ENCODE data around the gene LTBP1.
"Not testable (repeated sequence)": the region's sequence is repeated elsewhere in the genome, so short reads cannot be mapped to it uniquely, and the experiment has no call there.

The LTBP1 gene

DNA sequence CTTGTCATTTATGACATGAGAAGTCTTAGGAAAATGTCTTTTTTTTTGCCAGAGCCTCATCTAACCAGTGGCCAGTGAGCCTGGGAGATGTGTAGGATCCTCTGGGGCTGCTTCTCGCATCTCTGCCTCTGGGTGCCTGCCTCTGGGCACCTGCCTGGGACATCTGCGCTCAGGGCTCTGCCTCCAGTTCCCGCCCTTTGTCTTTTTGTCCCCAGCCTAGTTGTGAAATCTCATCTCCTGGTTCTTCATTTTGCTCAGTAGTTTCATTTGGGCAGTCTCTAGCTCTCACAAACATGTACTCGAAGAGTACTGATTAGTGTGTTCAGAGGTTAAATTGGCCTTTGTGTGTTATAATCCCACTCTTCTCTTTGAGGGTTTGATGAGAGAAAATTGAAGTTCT, 92.0 kb downstream of the LTBP1 start:
- 97 to 100% methylated on average over 2 to 3 of the region's 4 CpGs for WGBS, 2 experiments (ENCODE audit: insufficient coverage in 2 of 2)
- H3K4me3 ChIP-seq (ENCODE audit: extremely low read depth, insufficient read depth, low read length, poor library complexity, severe bottlenecking) = no peak overlapping the region
- H3K4me1 ChIP-seq (ENCODE audit: control insufficient read depth, insufficient read depth, low read length, poor library complexity, severe bottlenecking) = no peaks in the 10 kb centered on the region
- H3K36me3 ChIP-seq (ENCODE audit: control insufficient read depth, insufficient read depth, low read length) = no peaks in the 10 kb centered on the region
- H3K27ac ChIP-seq (ENCODE audit: low read depth, low read length, severe bottlenecking) = no peak overlapping the region
- H3K9me3 ChIP-seq (ENCODE audit: control insufficient read depth, low read length) = no peaks in the 10 kb centered on the region

DNA sequence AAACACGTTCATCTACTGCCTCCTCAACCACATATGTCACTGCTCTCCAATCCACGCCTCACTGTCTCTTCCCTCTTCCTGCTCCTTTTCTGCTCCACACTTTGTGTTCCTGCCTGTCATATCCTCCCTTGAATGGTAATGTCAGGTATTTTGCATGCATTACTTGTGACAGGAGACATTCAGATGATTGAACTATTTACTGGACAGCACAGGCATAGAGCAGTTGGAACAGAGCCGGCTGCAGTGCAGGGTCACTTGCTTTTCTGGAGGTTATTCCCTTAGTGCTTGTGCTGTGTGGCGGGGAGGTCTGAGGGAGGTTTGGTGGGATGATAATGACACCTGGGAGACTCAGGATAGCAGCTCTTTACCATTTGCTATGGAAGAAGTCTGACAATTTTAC, 93.8 kb downstream of the LTBP1 start:
- Histone ChIP-seq H3K36me3 (ENCODE audit: control insufficient read depth, insufficient read depth, low read length) (no peaks in the 10 kb centered on the region), H3K27ac (ENCODE audit: low read depth, low read length, severe bottlenecking) (no peak overlapping the region), H3K4me3 (ENCODE audit: extremely low read depth, insufficient read depth, low read length, poor library complexity, severe bottlenecking) (no peak overlapping the region), H3K4me1 (ENCODE audit: control insufficient read depth, insufficient read depth, low read length, poor library complexity, severe bottlenecking) (no peaks in the 10 kb centered on the region), H3K9me3 (ENCODE audit: control insufficient read depth, low read length) (no peaks in the 10 kb centered on the region)
- 94 to 96% methylated on average over 3 to 4 of the region's 4 CpGs for WGBS, 2 experiments (ENCODE audit: insufficient coverage in 2 of 2)

DNA sequence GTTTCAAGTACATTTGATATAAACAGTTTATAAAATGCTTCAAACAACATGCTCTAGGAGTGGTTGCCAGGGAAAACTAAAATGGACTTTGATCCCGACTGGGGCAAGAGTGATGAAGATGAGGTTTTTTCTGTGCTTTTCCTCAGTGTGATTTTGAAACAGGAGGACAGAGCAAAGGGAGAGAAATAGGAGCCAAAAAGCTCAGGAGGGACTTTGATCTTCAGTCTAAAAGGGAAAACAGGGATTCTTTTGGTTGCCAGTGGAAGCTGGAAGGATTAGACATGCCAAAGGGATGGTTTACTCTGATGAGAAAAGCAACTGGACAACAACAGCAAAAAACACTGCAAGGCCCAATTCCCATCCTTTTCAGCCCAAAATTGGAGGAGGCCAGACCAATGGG, 95.5 kb downstream of the LTBP1 start:
- Histone ChIP-seq H3K9me3 (ENCODE audit: control insufficient read depth, low read length) (no peaks in the 10 kb centered on the region), H3K27ac (ENCODE audit: low read depth, low read length, severe bottlenecking) (no peak overlapping the region), H3K36me3 (ENCODE audit: control insufficient read depth, insufficient read depth, low read length) (no peaks in the 10 kb centered on the region), H3K4me3 (ENCODE audit: extremely low read depth, insufficient read depth, low read length, poor library complexity, severe bottlenecking) (no peak overlapping the region), H3K4me1 (ENCODE audit: control insufficient read depth, insufficient read depth, low read length, poor library complexity, severe bottlenecking) (no peaks in the 10 kb centered on the region)
- WGBS, 2 experiments (ENCODE audit: insufficient coverage in 2 of 2) = 75 to 92% methylated on average over 1 of the region's 1 CpG

DNA sequence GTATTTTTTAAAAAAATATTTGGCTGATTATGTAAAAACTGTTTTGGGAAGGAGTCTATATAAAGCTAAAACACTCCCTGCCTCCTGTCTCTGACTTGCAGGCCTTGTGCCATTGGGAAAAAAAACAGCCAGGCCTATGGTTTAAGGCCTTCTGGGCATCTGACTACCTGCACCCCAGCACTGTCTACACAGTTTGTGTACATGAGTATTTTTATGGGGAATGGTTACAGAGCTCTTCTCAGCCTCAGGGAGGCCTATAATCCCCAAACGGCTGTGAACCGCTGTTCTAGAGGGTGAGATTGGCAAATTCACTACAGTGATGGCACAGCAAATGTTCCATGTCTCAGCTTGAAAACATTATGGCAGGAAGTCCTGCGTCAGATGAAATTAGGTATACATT, 96.1 kb downstream of the LTBP1 start:
- no peaks in the 10 kb centered on the region for H3K36me3 ChIP-seq (ENCODE audit: control insufficient read depth, insufficient read depth, low read length)
- no peak overlapping the region for H3K27ac ChIP-seq (ENCODE audit: low read depth, low read length, severe bottlenecking)
- peaks cover under 1% of the 10 kb centered on the region for H3K4me1 ChIP-seq (ENCODE audit: control insufficient read depth, insufficient read depth, low read length, poor library complexity, severe bottlenecking)
- H3K4me3 ChIP-seq (ENCODE audit: extremely low read depth, insufficient read depth, low read length, poor library complexity, severe bottlenecking) = no peak overlapping the region
- no peaks in the 10 kb centered on the region for H3K9me3 ChIP-seq (ENCODE audit: control insufficient read depth, low read length)
- 95 to 100% methylated on average over 1 to 2 of the region's 3 CpGs for WGBS, 2 experiments (ENCODE audit: insufficient coverage in 2 of 2)

DNA sequence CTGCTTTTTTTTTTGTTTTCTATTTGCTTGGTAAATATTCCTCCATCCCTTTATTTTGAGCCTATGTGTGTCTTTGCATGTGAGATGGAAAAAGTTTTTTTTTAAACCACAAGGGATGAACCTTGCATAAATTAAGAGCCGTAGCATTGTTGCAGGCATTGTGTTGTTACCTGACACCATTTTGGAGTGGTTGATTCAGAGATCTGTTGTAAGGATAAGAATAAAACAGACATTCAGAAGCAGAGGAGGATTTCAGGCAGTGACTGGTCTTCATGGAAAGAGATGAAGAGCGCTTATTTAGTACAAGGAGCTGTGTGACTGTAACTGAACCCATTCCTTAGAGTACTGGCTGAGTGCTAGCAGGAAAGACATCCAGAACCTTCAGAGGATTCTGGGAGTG, 101.2 kb downstream of the LTBP1 start:
- peaks cover 4% of the 10 kb centered on the region for H3K4me1 ChIP-seq (ENCODE audit: control insufficient read depth, insufficient read depth, low read length, poor library complexity, severe bottlenecking)
- H3K4me3 ChIP-seq (ENCODE audit: extremely low read depth, insufficient read depth, low read length, poor library complexity, severe bottlenecking) = no peak overlapping the region
- no peaks in the 10 kb centered on the region for H3K9me3 ChIP-seq (ENCODE audit: control insufficient read depth, low read length)
- H3K36me3 ChIP-seq (ENCODE audit: control insufficient read depth, insufficient read depth, low read length) = no peaks in the 10 kb centered on the region
- H3K27ac ChIP-seq (ENCODE audit: low read depth, low read length, severe bottlenecking) = no peak overlapping the region
- WGBS, 2 experiments (ENCODE audit: insufficient coverage in 2 of 2) = 38 to 40% methylated on average over 2 of the region's 2 CpGs

DNA sequence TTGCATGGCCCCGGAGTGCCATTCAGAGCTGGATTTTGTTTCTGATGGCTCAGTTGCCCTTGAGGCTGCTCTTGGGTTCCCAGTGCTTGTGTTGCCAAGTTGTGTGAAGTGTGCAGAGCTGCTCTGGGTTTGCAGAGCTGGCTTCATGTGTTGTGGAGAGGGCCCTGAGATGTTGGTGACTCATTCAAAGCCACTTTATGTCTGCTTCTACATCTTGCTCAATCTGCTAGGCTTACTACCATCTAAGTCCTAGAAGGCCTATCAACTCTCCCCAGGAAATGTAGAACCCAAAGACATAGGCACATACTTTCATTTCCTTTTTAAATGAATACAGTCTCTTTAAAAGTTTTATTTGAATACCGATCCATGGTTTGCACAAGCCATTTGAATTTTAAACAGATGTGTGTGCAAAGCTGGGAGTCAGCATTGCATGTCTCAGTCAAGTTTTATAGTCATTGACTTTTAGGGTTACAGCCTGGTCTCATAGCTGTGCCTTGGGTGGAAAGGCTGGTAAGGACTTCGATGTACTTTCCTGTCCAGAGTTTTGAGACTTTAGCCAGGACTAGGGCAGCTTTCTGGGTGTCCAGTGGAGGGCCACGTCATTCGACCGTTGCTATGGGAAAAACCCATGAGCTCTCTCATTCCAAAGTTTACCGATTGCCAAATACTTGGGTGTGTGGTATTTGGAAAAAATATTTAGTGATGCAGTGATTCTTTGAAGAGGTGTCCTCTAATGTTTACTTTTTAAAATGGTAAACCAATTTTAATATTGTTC, 105.0 kb downstream of the LTBP1 start:
- no peak overlapping the region for H3K27ac ChIP-seq (ENCODE audit: low read depth, low read length, severe bottlenecking)

DNA sequence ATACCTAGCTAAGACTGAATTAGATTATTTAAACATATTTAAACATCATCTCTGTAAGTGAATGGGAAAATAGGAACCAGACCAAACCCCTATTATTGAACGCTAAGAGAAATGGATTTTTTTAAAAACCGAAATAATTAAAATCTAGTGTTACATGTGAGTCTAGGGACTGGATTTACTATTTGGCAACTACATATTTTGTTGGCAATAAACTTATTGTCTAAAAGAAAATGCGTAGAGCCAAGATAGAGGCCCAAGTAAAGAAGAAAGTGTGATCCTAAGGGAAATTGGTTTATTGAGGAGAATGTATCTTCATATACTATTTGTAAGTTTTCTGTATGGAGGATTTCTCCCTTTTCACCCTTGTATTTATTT, 105.6 kb downstream of the LTBP1 start:
- Histone ChIP-seq H3K9me3 (ENCODE audit: control insufficient read depth, low read length) (no peaks in the 10 kb centered on the region), H3K4me3 (ENCODE audit: extremely low read depth, insufficient read depth, low read length, poor library complexity, severe bottlenecking) (no peak overlapping the region), H3K4me1 (ENCODE audit: control insufficient read depth, insufficient read depth, low read length, poor library complexity, severe bottlenecking) (peaks cover 4% of the 10 kb centered on the region), H3K36me3 (ENCODE audit: control insufficient read depth, insufficient read depth, low read length) (no peaks in the 10 kb centered on the region), H3K27ac (ENCODE audit: low read depth, low read length, severe bottlenecking) (no peak overlapping the region)
- no CpG with 5 or more reads among the region's 3 CpGs for WGBS, 2 experiments (ENCODE audit: insufficient coverage in 2 of 2)

More for the DNA sequence above, 105.0 kb downstream of the LTBP1 start:
- Histone ChIP-seq H3K4me3 (ENCODE audit: extremely low read depth, insufficient read depth, low read length, poor library complexity, severe bottlenecking) (no peak overlapping the region), H3K4me1 (ENCODE audit: control insufficient read depth, insufficient read depth, low read length, poor library complexity, severe bottlenecking) (peaks cover 4% of the 10 kb centered on the region), H3K36me3 (ENCODE audit: control insufficient read depth, insufficient read depth, low read length) (no peaks in the 10 kb centered on the region), H3K9me3 (ENCODE audit: control insufficient read depth, low read length) (no peaks in the 10 kb centered on the region)
- WGBS, 2 experiments (ENCODE audit: insufficient coverage in 2 of 2) = 91 to 100% methylated on average over 4 to 7 of the region's 7 CpGs

DNA sequence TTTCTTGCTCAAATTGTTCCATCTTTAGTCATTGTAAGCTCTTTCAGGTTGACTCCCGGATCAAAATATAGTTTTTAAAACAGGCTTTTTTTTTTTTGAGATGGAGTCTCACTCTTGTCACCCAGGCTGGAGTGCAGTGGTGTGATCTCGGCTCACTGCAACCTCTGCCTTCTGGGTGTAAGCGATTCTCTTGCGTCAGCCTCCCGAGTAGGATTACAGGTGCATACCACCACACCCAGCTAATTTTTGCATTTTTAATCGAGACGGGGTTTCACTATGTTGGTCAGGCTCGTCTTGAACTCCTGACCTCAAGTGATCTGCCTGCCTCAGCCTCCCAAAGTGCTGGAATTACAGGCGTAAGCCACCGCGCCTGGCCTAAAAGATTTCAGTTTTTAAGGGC, 106.0 kb downstream of the LTBP1 start:
- not testable (repeated sequence) for H3K9me3 ChIP-seq (ENCODE audit: control insufficient read depth, low read length); H3K36me3 ChIP-seq (ENCODE audit: control insufficient read depth, insufficient read depth, low read length); H3K4me1 ChIP-seq (ENCODE audit: control insufficient read depth, insufficient read depth, low read length, poor library complexity, severe bottlenecking); H3K4me3 ChIP-seq (ENCODE audit: extremely low read depth, insufficient read depth, low read length, poor library complexity, severe bottlenecking); H3K27ac ChIP-seq (ENCODE audit: low read depth, low read length, severe bottlenecking)
- 96 to 98% methylated on average over 10 of the region's 11 CpGs for WGBS, 2 experiments (ENCODE audit: insufficient coverage in 2 of 2)

DNA sequence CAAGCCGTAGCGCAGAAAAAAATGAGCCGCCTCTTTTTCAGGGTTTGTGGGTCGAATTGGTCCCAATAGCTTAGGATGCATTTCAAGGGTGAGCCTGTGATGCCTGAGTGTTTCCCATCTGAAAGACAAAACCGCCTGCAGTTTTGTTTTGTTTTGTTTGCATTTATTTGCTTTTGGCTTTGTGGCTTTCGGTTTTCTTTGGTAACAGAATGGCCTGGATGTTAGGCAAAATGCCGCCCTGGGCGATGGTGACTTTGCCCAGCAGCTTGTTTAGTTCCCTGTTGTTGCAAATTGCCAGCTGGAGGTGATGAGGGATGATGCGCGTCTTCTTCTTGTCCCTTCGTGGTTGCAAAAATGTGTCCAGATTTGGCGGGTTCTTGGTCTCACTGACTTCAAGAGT, 109.4 kb downstream of the LTBP1 start:
- Histone ChIP-seq H3K4me3 (ENCODE audit: extremely low read depth, insufficient read depth, low read length, poor library complexity, severe bottlenecking) (no peak overlapping the region), H3K27ac (ENCODE audit: low read depth, low read length, severe bottlenecking) (no peak overlapping the region), H3K36me3 (ENCODE audit: control insufficient read depth, insufficient read depth, low read length) (no peaks in the 10 kb centered on the region), H3K4me1 (ENCODE audit: control insufficient read depth, insufficient read depth, low read length, poor library complexity, severe bottlenecking) (peaks cover 15% of the 10 kb centered on the region), H3K9me3 (ENCODE audit: control insufficient read depth, low read length) (no peaks in the 10 kb centered on the region)
- 88 to 92% methylated on average over 9 to 10 of the region's 12 CpGs for WGBS, 2 experiments (ENCODE audit: insufficient coverage in 2 of 2)

DNA sequence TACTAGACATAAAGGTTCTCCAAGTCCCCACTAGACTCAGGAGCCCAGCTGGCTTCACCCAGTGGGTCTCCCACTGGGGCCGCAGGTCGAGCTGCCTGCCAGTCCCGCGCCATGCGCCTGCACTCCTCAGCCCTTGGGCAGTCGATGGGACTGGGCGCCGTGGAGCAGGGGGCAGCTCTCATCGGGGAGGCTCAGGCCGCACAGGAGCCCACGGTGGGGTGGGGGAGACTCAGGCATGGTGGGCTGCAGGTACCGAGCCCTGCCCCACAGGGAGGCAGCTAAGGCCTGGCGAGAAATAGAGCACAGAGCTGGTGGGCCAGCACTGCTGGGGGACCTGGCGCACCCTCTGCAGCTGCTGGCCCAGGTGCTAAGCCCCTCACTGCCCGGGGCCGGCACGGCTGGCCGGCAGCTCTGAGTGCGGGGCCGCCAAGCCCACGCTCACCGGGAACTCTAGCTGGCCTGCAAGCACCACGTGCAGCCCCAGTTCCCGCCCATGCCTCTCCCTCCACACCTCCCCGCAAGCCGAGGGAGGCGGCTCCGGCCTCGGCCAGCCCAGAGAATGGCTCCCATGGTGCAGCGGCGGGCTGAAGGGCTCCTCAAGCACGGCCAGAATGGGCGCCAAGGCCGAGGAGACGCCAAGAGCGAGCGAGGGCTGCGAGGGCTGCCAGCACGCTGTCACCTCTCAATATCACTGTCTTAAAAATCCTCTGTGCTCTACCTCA, 110.7 kb downstream of the LTBP1 start:
- peaks cover 15% of the 10 kb centered on the region for H3K4me1 ChIP-seq (ENCODE audit: control insufficient read depth, insufficient read depth, low read length, poor library complexity, severe bottlenecking)
- H3K9me3 ChIP-seq (ENCODE audit: control insufficient read depth, low read length); H3K36me3 ChIP-seq (ENCODE audit: control insufficient read depth, insufficient read depth, low read length); H3K4me3 ChIP-seq (ENCODE audit: extremely low read depth, insufficient read depth, low read length, poor library complexity, severe bottlenecking); H3K27ac ChIP-seq (ENCODE audit: low read depth, low read length, severe bottlenecking): not testable (repeated sequence)
- 87 to 88% methylated on average over 27 to 29 of the region's 39 CpGs for WGBS, 2 experiments (ENCODE audit: insufficient coverage in 2 of 2)

Measured in mesodermal cell (in vitro differentiated cells).